HepG2 (cell line): ENCODE data around the gene TMEM200B. TPM values are rescaled to one million over a fixed set of nuclear protein-coding genes. Genes with fewer than 3 reads are reported as not detected.
A peak's percentile ranks its signal among the peaks of the same experiment; 100 is the strongest.

Experiments
- CBFB ChIP-seq: sonication (generic); formaldehyde crosslinking; IDR thresholded peaks from 2 replicates; pipeline ENCODE4 v1.4.0; 2020; ENCODE audit warnings: missing genetic modification reagents
- CREB1 ChIP-seq, 2 experiments: fragments of 450-650 bp in 1 of 2; IDR thresholded peaks; 2 replicates each; pipeline ENCODE4 v1.6.1; 2016 to 2017; ENCODE audit warnings: control low read depth in 1 of 2, mild to moderate bottlenecking in 1 of 2, missing compliant biosample characterization in 1 of 2, missing genetic modification characterization in 1 of 2
- EP300 ChIP-seq, 3 experiments: sonication (generic) in 1 of 3; formaldehyde crosslinking in 1 of 3; IDR thresholded peaks; 2 replicates each; pipeline versions ENCODE4 v1.5.1 to v1.6.1; 2011 to 2020; ENCODE audit warnings: low read depth in 2 of 3, low read length in 2 of 3, borderline replicate concordance in 1 of 3, improper control_type of control experiment in 1 of 3, mild to moderate bottlenecking in 1 of 3, missing genetic modification reagents in 1 of 3, moderate library complexity in 1 of 3
- FOSL1 ChIP-seq: sonication (generic); formaldehyde crosslinking; IDR thresholded peaks from 2 replicates; pipeline ENCODE4 v1.9.0; 2021; ENCODE audit warnings: missing genetic modification reagents, borderline replicate concordance
- FOXA3 ChIP-seq: IDR thresholded peaks from 2 replicates; pipeline ENCODE4 v1.6.1; 2016; ENCODE audit warnings: missing genetic modification reagents, missing compliant biosample characterization
- HDAC6 ChIP-seq: fragments of 200-600 bp; sonication (generic); IDR thresholded peaks from 2 replicates; pipeline ENCODE4 v1.7.0; 2017; ENCODE audit warnings: mild to moderate bottlenecking, antibody characterized with exemption, low read length, low read depth
- HOXD1 ChIP-seq: sonication (generic); formaldehyde crosslinking; IDR thresholded peaks from 2 replicates; pipeline ENCODE4 v1.5.0; 2020; ENCODE audit warnings: missing genetic modification reagents
- KMT2A ChIP-seq: sonication (generic); formaldehyde crosslinking; IDR thresholded peaks from 2 replicates; pipeline ENCODE4 v1.4.0; 2020; ENCODE audit warnings: missing genetic modification reagents
- MAF1 ChIP-seq: sonication (generic); formaldehyde crosslinking; IDR thresholded peaks from 2 replicates; pipeline ENCODE4 v1.5.0; 2020; ENCODE audit warnings: missing genetic modification reagents, borderline replicate concordance
- MBD4 ChIP-seq: IDR thresholded peaks from 2 replicates; pipeline ENCODE4 v1.6.1; 2012; ENCODE audit warnings: low read length, inconsistent platforms, borderline replicate concordance
- MEIS2 ChIP-seq: sonication (generic); formaldehyde crosslinking; IDR thresholded peaks from 2 replicates; pipeline ENCODE4 v1.9.0; 2021; ENCODE audit warnings: mild to moderate bottlenecking, missing genetic modification reagents
- NR2F2 ChIP-seq: IDR thresholded peaks from 2 replicates; pipeline ENCODE4 v1.6.1; 2012; ENCODE audit warnings: low read depth, inconsistent platforms, borderline replicate concordance
- PHB2 ChIP-seq: fragments of 450-650 bp; IDR thresholded peaks from 2 replicates; pipeline ENCODE4 v1.6.1; 2018; ENCODE audit not compliant: partially characterized antibody
- PHF21A ChIP-seq: sonication (generic); formaldehyde crosslinking; IDR thresholded peaks from 2 replicates; pipeline ENCODE4 v1.5.0; 2020; ENCODE audit warnings: mild to moderate bottlenecking, missing genetic modification reagents
- SOX5 ChIP-seq: IDR thresholded peaks from 2 replicates; pipeline ENCODE4 v1.6.1; 2016; ENCODE audit warnings: borderline replicate concordance
- SUZ12 ChIP-seq: fragments of 150-350 bp; IDR thresholded peaks from 2 replicates; pipeline ENCODE4 v1.6.1; 2014; ENCODE audit warnings: low read depth, low read length
- TMF1 ChIP-seq: sonication (generic); formaldehyde crosslinking; IDR thresholded peaks from 2 replicates; pipeline ENCODE4 v1.8.1; 2022; ENCODE audit warnings: low read depth, missing genetic modification reagents
- ZBTB20 ChIP-seq: sonication (generic); formaldehyde crosslinking; IDR thresholded peaks from 2 replicates; pipeline ENCODE4 v1.8.1; 2023; ENCODE audit warnings: missing genetic modification reagents, low read depth, mild to moderate bottlenecking, borderline replicate concordance
- ZNF331 ChIP-seq: sonication (generic); formaldehyde crosslinking; IDR thresholded peaks from 2 replicates; pipeline ENCODE4 v1.4.0; 2020; ENCODE audit warnings: missing genetic modification reagents
- ZNF546 ChIP-seq: sonication (generic); formaldehyde crosslinking; conservative IDR thresholded peaks from 2 replicates; pipeline ENCODE4 v1.8.1; 2023; ENCODE audit warnings: mild to moderate bottlenecking, missing genetic modification reagents
- polyA plus RNA-seq, 8 experiments: library from polyadenylated mRNA; depleted of rRNA in 3 of 8; stranded (reverse) in 7 of 8; unstranded in 1 of 8; fragments of >200 nt; fragmentation: Illumina TruSeq in 4 of 8; extraction: Trizol in 4 of 8; gene quantifications; 2 replicates each; pipeline versions ENCODE4 v1.2.1 to v1.2.3, GENCODE V29; 2011 to 2016; ENCODE audit warnings: low read depth in 4 of 8, missing spikeins in 1 of 8, mixed read lengths in 1 of 8; ENCODE audit not compliant: insufficient read depth in 1 of 8
- total RNA-seq, 5 experiments: library from RNA; depleted of rRNA; stranded (reverse); fragments of >200 nt; fragmentation: Illumina TruSeq; extraction: Trizol; gene quantifications; 2 replicates each; pipeline ENCODE4 v1.2.3, GENCODE V29; 2016; ENCODE audit warnings: low read depth in 1 of 5
- TF ChIP-seq, protein P1 (sequence below): IDR thresholded peaks from 2 replicates; pipeline ENCODE4 v1.6.1; 2016; ENCODE audit warnings: missing biosample characterization, missing genetic modification reagents, low read depth
- TF ChIP-seq, protein P2 (sequence below): sonication (generic); formaldehyde crosslinking; IDR thresholded peaks from 2 replicates; pipeline ENCODE4 v1.5.0; 2020; ENCODE audit warnings: mild to moderate bottlenecking, missing genetic modification reagents
- TF ChIP-seq, protein P3 (sequence below): IDR thresholded peaks from 2 replicates; pipeline ENCODE4 v1.6.1; 2012; ENCODE audit warnings: low read length, improper control_type of control experiment
- TF ChIP-seq, protein P4 (sequence below): sonication (generic); formaldehyde crosslinking; IDR thresholded peaks from 2 replicates; pipeline ENCODE4 v1.8.1; 2023; ENCODE audit warnings: mild to moderate bottlenecking, inconsistent platforms, moderate library complexity, missing genetic modification reagents, borderline replicate concordance

TMEM200B gene
- total and polyA plus RNA-seq, 2 of the 13 experiments (the other 11 are each of a cell fraction or from before 2014, with no cell fraction given) = 1.1 to 1.4 TPM

DNA sequence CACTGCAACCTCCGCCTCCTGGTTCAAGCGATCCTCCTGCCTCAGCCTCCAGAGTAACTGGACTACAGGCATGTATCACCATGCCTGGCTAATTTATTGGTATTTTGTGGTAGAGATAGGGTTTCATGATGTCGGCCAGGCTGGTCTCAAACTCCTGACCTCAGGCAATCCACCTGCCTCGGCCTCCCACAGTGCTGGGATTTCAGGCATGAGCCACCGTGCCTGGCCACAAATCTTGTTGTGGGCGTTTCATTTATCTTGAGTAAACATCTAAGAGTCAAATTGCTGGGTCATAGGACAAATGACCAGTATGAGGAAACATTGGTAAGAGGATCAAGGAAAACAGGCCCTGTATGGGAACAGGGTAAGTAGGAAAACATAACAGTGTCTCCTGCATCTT, 17.9 kb downstream of the TMEM200B start (continued):
- no peak for TF ChIP-seq NR2F2
- TF ChIP-seq, protein P1, sequence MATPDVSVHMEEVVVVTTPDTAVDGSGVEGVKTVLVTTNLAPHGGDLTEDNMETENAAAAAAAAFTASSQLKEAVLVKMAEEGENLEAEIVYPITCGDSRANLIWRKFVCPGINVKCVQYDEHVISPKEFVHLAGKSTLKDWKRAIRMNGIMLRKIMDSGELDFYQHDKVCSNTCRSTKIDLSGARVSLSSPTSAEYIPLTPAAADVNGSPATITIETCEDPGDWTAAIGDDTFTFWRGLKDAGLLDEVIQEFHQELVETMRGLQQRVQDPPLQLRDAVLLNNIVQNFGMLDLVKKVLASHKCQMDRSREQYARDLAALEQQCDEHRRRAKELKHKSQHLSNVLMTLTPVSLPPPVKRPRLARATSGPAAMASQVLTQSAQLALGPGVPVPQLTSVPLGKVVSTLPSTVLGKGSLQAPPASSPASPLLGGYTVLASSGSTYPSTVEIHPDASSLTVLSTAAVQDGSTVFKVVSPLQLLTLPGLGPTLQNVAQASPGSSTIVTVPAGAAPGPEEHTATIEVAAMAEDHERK (CRISPR knock-in tag) = no peak
- TF ChIP-seq HDAC6 = no peak
- no peak for TF ChIP-seq TMF1 (CRISPR knock-in tag)
- TF ChIP-seq MEIS2 (CRISPR knock-in tag) = no peak
- TF ChIP-seq FOXA3 (CRISPR knock-in tag) = peak; percentile 83
- TF ChIP-seq HOXD1 (CRISPR knock-in tag) = no peak
- TF ChIP-seq MAF1 (CRISPR knock-in tag) = no peak
- TF ChIP-seq EP300 (IDR thresholded peaks at IDR 0.05; ENCODE audit: low read depth in 2 of 2, low read length in 2 of 2) = peak in 1 of 2 experiments; percentile 28; a peak in 1 of 4 replicates
- TF ChIP-seq EP300 (CRISPR knock-in tag; IDR thresholded peaks at IDR 0.05; ENCODE audit: borderline replicate concordance) = no peak
- TF ChIP-seq SUZ12 = no peak
- no peak for TF ChIP-seq KMT2A (CRISPR knock-in tag)
- TF ChIP-seq, protein P2, sequence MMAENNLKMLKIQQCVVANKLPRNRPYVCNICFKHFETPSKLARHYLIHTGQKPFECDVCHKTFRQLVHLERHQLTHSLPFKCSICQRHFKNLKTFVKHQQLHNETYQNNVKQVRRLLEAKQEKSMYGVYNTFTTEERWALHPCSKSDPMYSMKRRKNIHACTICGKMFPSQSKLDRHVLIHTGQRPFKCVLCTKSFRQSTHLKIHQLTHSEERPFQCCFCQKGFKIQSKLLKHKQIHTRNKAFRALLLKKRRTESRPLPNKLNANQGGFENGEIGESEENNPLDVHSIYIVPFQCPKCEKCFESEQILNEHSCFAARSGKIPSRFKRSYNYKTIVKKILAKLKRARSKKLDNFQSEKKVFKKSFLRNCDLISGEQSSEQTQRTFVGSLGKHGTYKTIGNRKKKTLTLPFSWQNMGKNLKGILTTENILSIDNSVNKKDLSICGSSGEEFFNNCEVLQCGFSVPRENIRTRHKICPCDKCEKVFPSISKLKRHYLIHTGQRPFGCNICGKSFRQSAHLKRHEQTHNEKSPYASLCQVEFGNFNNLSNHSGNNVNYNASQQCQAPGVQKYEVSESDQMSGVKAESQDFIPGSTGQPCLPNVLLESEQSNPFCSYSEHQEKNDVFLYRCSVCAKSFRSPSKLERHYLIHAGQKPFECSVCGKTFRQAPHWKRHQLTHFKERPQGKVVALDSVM (CRISPR knock-in tag) = peak; percentile 83
- TF ChIP-seq, protein P3, sequence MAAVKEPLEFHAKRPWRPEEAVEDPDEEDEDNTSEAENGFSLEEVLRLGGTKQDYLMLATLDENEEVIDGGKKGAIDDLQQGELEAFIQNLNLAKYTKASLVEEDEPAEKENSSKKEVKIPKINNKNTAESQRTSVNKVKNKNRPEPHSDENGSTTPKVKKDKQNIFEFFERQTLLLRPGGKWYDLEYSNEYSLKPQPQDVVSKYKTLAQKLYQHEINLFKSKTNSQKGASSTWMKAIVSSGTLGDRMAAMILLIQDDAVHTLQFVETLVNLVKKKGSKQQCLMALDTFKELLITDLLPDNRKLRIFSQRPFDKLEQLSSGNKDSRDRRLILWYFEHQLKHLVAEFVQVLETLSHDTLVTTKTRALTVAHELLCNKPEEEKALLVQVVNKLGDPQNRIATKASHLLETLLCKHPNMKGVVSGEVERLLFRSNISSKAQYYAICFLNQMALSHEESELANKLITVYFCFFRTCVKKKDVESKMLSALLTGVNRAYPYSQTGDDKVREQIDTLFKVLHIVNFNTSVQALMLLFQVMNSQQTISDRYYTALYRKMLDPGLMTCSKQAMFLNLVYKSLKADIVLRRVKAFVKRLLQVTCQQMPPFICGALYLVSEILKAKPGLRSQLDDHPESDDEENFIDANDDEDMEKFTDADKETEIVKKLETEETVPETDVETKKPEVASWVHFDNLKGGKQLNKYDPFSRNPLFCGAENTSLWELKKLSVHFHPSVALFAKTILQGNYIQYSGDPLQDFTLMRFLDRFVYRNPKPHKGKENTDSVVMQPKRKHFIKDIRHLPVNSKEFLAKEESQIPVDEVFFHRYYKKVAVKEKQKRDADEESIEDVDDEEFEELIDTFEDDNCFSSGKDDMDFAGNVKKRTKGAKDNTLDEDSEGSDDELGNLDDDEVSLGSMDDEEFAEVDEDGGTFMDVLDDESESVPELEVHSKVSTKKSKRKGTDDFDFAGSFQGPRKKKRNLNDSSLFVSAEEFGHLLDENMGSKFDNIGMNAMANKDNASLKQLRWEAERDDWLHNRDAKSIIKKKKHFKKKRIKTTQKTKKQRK = no peak
- no peak for TF ChIP-seq ZNF331 (CRISPR knock-in tag)
- no peak for TF ChIP-seq ZNF546 (CRISPR knock-in tag)
- TF ChIP-seq ZBTB20 (CRISPR knock-in tag) = no peak
- TF ChIP-seq FOSL1 (CRISPR knock-in tag) = no peak
- TF ChIP-seq MBD4 = no peak
- TF ChIP-seq PHB2 = no peak
- peak; percentile 56; the same call in 1 of the 2 replicates for TF ChIP-seq SOX5
- TF ChIP-seq, protein P4, sequence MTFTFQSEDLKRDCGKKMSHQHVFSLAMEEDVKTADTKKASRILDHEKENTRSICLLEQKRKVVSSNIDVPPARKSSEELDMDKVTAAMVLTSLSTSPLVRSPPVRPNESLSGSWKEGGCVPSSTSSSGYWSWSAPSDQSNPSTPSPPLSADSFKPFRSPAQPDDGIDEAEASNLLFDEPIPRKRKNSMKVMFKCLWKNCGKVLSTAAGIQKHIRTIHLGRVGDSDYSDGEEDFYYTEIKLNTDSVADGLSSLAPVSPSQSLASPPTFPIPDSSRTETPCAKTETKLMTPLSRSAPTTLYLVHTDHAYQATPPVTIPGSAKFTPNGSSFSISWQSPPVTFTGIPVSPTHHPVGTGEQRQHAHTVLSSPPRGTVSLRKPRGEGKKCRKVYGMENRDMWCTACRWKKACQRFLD (CRISPR knock-in tag) = no peak
- peak; percentile 27; the same call in 1 of the 2 replicates for TF ChIP-seq PHF21A (CRISPR knock-in tag)
- no peak for TF ChIP-seq CREB1 (IDR thresholded peaks at IDR 0.05)
- TF ChIP-seq CREB1 (CRISPR knock-in tag; IDR thresholded peaks at IDR 0.05) = 0 out of 2 replicates have a peak, but pooled peaks have one; percentile 47
- TF ChIP-seq CBFB (CRISPR knock-in tag) = no peak
